HuH-7 (cell line): ENCODE measurements around the gene HDGFL2.
"Not testable (repeated sequence)": the region's sequence is repeated elsewhere in the genome, so short reads cannot be mapped to it uniquely, and the experiment has no call there.

Source experiments
- DNase-seq: peaks from one replicate; pipeline ENCODE4 v3.0.0; 2011; ENCODE audit warnings: low spot score

HDGFL2 gene

GRCh38 chr19:4516939-4517300, 44.8 kb downstream of the HDGFL2 start:
- DNase-seq: no peak

- DNase-seq: no peak
Observed at GRCh38 chr19:4517451-4518057, 45.5 kb downstream of the HDGFL2 start.

- DNase-seq: no peak
Observed at GRCh38 chr19:4518345-4519171, 46.5 kb downstream of the HDGFL2 start, which contains the start of gene PLIN4. Gene PLIN4, minus strand, starts transcription at chr19:4518486. Its CDS starts 214 bp downstream, at chr19:4518272.

GRCh38 chr19:4519172-4519496, 47.0 kb downstream of the HDGFL2 start:
- no peak for DNase-seq

GRCh38 chr19:4519521-4520277, 47.6 kb downstream of the HDGFL2 start:
- DNase-seq: no peak

- peak; percentile 70 for DNase-seq
Observed at GRCh38 chr19:4521170-4521887, 49.2 kb downstream of the HDGFL2 start.

GRCh38 chr19:4521888-4522242, 49.8 kb downstream of the HDGFL2 start:
- DNase-seq: no peak

- DNase-seq: no peak
Observed at GRCh38 chr19:4522291-4523002, 50.4 kb downstream of the HDGFL2 start.

GRCh38 chr19:4523306-4524110, 51.4 kb downstream of the HDGFL2 start:
- DNase-seq: peak; percentile 75

- DNase-seq: peak; percentile 85
Observed at GRCh38 chr19:4524808-4525562, 52.9 kb downstream of the HDGFL2 start.

GRCh38 chr19:4525563-4526002, 53.5 kb downstream of the HDGFL2 start:
- DNase-seq: no peak

GRCh38 chr19:4527377-4527776, 55.3 kb downstream of the HDGFL2 start:
- not testable (repeated sequence) for DNase-seq

- DNase-seq: no peak
Observed at GRCh38 chr19:4528843-4529242, 56.7 kb downstream of the HDGFL2 start.

GRCh38 chr19:4529924-4530522, 57.9 kb downstream of the HDGFL2 start:
- DNase-seq: no peak

- no peak for DNase-seq
Observed at GRCh38 chr19:4531562-4532165, 59.6 kb downstream of the HDGFL2 start.

- DNase-seq: no peak
Observed at GRCh38 chr19:4533334-4533733, 61.2 kb downstream of the HDGFL2 start.

GRCh38 chr19:4533835-4534424, 61.8 kb downstream of the HDGFL2 start:
- no peak for DNase-seq

GRCh38 chr19:4534836-4535658, 63.0 kb downstream of the HDGFL2 start, which contains the start of gene PLIN5:
Gene PLIN5, minus strand, starts transcription at chr19:4535224. Its CDS starts 1,150 bp downstream, at chr19:4534074.
- peak; percentile 96 for DNase-seq
